ENCODE results near the gene TEX36. TPM values are rescaled to one million over a fixed set of nuclear protein-coding genes. Genes with fewer than 3 reads are reported as not detected.

Gene TEX36
- total and polyA plus RNA-seq, 9 of the 15 experiments (the other 6 are each of a cell fraction or from before 2014, with no cell fraction given): 0.10 to 0.82 (median 0.15) TPM; not detected in 6

DNA sequence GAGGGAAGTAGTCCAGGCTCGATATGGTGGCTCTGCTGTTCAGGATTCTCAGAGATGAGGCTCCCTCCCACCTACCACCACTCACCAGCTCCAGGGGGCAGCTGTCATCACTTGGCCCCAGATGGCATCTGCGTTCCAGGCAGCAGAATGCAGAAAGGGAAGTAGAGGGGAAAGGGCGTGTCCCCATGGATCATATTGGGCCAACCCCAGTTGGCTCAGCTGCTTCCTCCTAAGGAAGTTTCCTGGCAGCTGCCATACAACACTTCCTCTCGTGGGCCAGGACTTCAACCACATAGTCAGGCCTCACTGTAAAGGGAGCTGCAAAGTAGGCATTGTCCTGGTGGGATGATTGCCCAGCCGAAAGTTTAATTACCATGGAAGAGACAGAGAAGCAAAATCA lies 1.6 kb upstream of the TEX36 start:
- Histone ChIP-seq H2AFZ (ENCODE audit: low read depth, low read length) (no peak overlapping the region), H3K4me2 (ENCODE audit: insufficient read depth, low read length) (no peak overlapping the region), H3K27me3 (ENCODE audit: control insufficient read depth in 2 of 2, insufficient read depth in 2 of 2, low read length in 2 of 2) (peaks cover 8 to 27% of the 10 kb centered on the region in 2 experiments; a peak in 4 of 5 replicates), H3K4me3 (no peak overlapping the region), H3K4me1 (replicated peaks in 1 of 2; ENCODE audit: control insufficient read depth in 2 of 2, insufficient read depth in 2 of 2, low read length in 2 of 2) (no peaks in the 10 kb centered on the region), H3K9me3 (replicated peaks; ENCODE audit: control insufficient read depth, insufficient read depth, low read depth, low read length) (no peaks in the 10 kb centered on the region), H3K27ac (ENCODE audit: extremely low read depth, low read depth, low read length) (no peak overlapping the region), H4K20me1 (replicated peaks; ENCODE audit: control insufficient read depth, insufficient read depth, low read length) (no peaks in the 10 kb centered on the region), H3K9ac (ENCODE audit: insufficient read depth in 1 of 2, low read depth in 2 of 2, low read length in 2 of 2) (no peak overlapping the region), H3K36me3 (ENCODE audit: control insufficient read depth, insufficient read depth, low read length) (no peaks in the 10 kb centered on the region), H3K9me1 (ENCODE audit: control insufficient read depth, insufficient read depth, low read length) (no peaks in the 10 kb centered on the region), H3K79me2 (ENCODE audit: control insufficient read depth, insufficient read depth, low read length) (no peaks in the 10 kb centered on the region)
- DNase-seq (ENCODE audit: extremely low read depth in 1 of 4, low spot score in 3 of 4) (no peak), FAIRE-seq (no peak), ATAC-seq (no peak)
- intact Hi-C loops (cut with micrococcal nuclease) (no loop called here), in situ Hi-C loops (cut with MboI) (no loop called here)
- no TSS peak for BruUV-seq (replicated peaks)
- 0% methylated on average over 4 of the region's 5 CpGs for WGBS (ENCODE audit: insufficient coverage, low coverage, missing lambda C conversion rate)
- POLR2A ChIA-PET: interaction anchor here (0.9 kb wide), 1 partner anchor 23 kb away, joined by 3 read pairs; no protein-coding TSS in a partner anchor
- TF ChIP-seq NELFE (IDR thresholded peaks at IDR 0.05; ENCODE audit: insufficient read depth, insufficient read length) (no peak), ZNF133 (CRISPR knock-in tag; IDR thresholded peaks at IDR 0.05) (no peak), TGIF2 (CRISPR knock-in tag; IDR thresholded peaks at IDR 0.05) (no peak), PHF8 (IDR thresholded peaks at IDR 0.05; ENCODE audit: borderline replicate concordance, low read length) (no peak), PYGO2 (tag; IDR thresholded peaks at IDR 0.05) (no peak), RAD51 (IDR thresholded peaks at IDR 0.05; ENCODE audit: borderline replicate concordance, low read depth) (no peak), XRCC3 (IDR thresholded peaks at IDR 0.05) (no peak), HLTF (IDR thresholded peaks at IDR 0.05) (no peak), ZNF583 (CRISPR knock-in tag; IDR thresholded peaks at IDR 0.05) (no peak)
- TF ChIP-seq, protein P1, sequence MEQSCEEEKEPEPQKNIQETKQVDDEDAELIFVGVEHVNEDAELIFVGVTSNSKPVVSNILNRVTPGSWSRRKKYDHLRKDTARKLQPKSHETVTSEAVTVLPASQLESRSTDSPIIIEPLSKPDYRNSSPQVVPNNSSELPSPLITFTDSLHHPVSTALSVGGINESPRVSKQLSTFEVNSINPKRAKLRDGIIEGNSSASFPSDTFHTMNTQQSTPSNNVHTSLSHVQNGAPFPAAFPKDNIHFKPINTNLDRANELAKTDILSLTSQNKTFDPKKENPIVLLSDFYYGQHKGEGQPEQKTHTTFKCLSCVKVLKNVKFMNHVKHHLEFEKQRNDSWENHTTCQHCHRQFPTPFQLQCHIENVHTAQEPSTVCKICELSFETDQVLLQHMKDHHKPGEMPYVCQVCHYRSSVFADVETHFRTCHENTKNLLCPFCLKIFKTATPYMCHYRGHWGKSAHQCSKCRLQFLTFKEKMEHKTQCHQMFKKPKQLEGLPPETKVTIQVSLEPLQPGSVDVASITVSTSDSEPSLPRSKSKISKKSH (CRISPR knock-in tag; IDR thresholded peaks at IDR 0.05): no peak
- TF ChIP-seq, protein P2, sequence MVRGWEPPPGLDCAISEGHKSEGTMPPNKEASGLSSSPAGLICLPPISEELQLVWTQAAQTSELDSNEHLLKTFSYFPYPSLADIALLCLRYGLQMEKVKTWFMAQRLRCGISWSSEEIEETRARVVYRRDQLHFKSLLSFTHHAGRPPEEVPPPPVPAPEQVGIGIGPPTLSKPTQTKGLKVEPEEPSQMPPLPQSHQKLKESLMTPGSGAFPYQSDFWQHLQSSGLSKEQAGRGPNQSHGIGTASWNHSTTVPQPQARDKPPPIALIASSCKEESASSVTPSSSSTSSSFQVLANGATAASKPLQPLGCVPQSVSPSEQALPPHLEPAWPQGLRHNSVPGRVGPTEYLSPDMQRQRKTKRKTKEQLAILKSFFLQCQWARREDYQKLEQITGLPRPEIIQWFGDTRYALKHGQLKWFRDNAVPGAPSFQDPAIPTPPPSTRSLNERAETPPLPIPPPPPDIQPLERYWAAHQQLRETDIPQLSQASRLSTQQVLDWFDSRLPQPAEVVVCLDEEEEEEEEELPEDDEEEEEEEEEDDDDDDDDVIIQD (CRISPR knock-in tag; IDR thresholded peaks at IDR 0.05): no peak
- CTCF ChIA-PET (ENCODE audit: low intra/inter-chr PET ratio): no interaction called here
